ENCODE measurements around the gene FBXW9.

- TF ChIP-seq, protein P1, sequence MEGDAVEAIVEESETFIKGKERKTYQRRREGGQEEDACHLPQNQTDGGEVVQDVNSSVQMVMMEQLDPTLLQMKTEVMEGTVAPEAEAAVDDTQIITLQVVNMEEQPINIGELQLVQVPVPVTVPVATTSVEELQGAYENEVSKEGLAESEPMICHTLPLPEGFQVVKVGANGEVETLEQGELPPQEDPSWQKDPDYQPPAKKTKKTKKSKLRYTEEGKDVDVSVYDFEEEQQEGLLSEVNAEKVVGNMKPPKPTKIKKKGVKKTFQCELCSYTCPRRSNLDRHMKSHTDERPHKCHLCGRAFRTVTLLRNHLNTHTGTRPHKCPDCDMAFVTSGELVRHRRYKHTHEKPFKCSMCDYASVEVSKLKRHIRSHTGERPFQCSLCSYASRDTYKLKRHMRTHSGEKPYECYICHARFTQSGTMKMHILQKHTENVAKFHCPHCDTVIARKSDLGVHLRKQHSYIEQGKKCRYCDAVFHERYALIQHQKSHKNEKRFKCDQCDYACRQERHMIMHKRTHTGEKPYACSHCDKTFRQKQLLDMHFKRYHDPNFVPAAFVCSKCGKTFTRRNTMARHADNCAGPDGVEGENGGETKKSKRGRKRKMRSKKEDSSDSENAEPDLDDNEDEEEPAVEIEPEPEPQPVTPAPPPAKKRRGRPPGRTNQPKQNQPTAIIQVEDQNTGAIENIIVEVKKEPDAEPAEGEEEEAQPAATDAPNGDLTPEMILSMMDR (IDR thresholded peaks at IDR 0.05), result no peak
- TF ChIP-seq EZH2 (IDR thresholded peaks at IDR 0.05), result no peak
- TF ChIP-seq EZH2phosphoT487 (IDR thresholded peaks at IDR 0.05), result no peak
Measured at GRCh38 chr19:12666265-12667048, 30.0 kb downstream of the FBXW9 start, which contains the start of the genes MAN2B1 and WDR83.

All from neural progenitor cell (in vitro differentiated cells).